Central memory CD4-positive, alpha-beta T cell (primary cell): Measurements from ENCODE around the gene HYAL4.
"Not testable (repeated sequence)": the region's sequence is repeated elsewhere in the genome, so short reads cannot be mapped to it uniquely, and the experiment has no call there.

ENCODE experiments used
- DNase-seq: peaks from one replicate; pipeline ENCODE4 v3.0.0; 2022

HYAL4 gene

DNA sequence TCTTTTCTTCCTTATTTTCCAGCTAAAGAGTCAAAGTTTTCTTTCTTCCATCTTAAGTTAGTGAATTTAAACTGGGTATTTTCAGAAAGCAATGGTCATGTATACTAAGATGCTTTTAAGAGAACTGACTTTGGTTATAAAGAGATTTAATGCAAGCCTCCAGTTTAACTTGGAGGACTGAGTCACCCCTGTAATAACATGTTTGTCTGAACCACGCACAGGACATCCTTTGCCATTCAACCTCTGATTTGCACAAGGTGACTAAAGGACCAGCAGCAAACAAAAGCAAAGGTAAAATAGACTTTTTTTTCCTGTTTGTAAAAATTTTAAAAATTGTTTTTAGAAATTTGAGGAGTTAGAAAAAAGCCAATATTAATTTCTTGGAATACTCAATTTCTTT lies 2.9 kb downstream of the HYAL4 start:
- DNase-seq: no peak

GRCh38 chr7:123849855-123850254 lies 4.9 kb downstream of the HYAL4 start:
- DNase-seq: no peak

DNA sequence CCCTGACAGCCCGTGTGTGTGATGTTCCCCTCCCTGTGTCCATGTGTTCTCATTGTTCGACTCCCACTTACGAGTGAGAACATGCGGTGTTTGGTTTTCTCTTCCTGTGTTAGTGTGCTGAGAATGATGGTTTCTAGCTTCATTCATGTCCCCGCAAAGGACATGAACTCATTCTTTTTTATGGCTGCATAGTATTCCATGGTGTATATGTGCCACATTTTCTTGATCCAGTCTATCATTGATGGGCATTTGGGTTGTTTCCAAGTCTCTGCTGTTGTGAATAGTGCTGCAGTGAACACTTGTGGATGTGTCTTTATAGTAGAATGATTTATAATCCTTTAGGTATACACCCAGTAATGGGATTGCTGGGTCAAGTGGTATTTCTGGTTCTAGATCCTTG lies 6.4 kb downstream of the HYAL4 start:
- DNase-seq: not testable (repeated sequence)

DNA sequence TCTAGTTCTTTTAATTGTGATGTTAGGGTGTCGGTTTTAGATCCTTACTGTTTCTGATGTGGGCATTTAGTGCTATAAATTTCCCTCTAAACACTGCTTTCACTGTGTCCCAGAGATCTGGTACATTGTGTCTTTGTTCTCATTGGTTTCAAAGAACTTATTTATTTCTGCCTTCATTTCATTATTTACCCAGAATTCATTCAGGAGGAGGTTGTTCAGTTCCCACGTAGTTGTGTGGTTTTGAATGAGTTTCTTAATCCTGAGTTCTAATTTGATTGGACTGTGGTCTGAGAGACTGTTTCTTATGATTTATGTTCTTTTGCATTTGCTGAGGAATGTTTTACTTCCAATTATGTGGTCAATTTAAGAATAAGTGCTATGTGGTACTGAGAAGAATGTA lies 9.3 kb downstream of the HYAL4 start:
- not testable (repeated sequence) for DNase-seq

DNA sequence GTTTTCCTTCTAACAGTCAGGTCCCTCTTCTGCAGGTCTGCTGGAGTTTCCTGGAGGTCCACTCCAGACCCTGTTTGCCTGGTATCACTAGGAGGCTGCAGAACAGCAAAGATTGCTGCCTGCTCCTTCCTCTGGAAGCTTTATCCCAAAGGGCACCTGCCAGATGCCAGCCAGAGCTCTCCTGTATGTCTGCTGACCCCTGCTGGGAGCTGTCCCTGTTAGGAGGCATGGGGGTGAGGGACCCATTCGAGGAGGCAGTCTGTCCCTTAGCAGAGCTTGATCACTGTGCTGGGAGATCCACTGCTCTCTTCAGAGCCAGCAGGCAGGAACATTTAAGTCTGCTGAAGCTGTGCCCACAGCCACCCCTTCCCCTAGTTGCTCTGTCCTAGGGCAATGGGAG lies 11.5 kb downstream of the HYAL4 start:
- DNase-seq: not testable (repeated sequence)

DNA sequence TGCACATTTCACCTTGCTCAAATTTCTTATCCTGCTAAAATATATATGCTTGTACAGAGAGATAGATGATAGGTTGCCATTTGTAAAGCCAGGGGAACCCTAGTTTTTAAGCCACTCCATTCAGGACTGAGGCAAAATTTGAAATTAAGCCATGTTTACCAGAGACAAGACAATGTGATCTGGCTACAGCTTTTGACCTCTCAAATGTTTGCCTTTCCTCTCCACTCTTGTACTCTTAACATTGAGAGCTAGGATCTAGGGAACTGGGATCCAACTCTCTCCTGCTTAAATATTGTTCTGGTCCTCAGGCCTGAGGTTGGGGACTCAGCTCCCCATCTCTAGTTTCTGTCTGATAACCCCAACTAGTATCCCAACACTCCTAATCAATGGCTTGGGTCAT lies 15.9 kb downstream of the HYAL4 start:
- DNase-seq: no peak

DNA sequence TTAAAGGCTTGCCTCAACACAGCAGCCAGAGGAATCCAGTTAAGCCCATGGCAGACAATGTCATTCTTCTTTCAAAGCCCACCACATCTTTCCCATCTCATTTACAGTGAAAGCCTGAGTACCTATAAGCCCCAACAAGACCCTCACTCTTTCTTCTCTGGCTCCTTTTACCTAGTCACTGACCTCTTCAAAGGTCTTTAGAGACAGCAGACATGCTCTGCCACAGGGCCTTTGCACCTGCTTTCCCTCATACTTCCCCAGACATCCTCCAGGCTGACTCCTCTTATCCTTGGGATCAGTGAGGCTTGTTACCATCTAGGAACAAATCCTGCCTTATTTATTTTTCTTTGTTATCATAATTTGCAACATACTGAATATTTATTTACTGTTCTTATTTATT lies 17.8 kb downstream of the HYAL4 start:
- DNase-seq: no peak

DNA sequence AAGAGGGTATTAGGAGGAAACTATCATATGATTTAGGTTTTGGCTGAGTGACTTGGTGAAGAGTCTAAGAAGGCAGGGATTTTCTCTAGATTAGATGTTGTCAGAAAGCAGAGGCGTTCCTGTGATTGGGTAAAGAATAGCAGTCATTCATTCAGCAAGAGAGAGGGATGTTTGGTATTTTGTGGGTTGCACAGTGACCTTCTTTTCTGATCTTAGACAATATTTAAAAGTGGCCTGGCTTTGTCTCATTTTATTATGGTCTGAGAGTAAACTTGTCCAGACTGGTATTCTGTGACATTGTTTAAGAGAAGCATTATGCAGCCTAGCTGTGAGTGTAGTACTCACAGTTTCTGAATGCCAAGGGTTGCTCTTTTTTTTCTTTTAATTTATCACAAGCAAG lies 18.5 kb downstream of the HYAL4 start:
- no peak for DNase-seq

DNA sequence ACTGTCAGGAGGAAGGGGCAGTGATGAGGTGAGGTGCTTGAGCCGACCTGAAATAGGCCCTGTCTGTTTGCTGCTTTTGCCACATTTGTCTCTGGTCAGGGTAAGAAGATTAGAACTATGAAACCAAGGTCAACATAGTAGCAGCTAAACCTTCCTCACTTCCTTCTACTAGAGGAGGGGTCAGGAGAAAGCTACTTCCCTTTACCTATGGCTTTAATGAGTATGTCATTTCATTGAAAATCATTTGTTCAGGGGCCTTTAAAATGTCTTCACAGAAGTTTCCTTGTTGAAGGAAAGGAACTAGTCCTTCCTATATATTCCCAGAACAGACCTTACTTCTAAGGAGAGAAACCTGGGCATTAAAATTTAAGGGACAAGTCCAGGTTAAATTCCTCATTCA lies 19.0 kb downstream of the HYAL4 start:
- no peak for DNase-seq

DNA sequence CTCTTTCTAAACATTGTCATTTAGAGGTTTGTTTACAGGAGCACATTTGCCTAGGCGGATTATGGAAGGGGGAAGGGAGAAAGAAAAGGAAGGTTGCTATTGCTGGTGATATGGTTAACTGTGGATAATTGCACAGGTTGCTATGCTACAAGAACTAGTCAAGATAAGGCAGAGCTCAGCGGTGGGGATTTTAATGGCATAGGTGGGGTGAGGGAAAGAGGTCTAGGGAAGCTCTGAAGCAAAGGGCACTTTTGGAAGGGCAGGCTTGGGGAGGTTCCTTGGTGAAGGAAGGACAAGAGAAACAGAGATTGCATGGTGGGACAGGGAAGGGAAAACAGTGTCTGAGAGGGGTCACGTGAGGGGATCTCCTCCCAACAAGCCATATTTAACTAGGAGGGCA lies 19.5 kb downstream of the HYAL4 start:
- DNase-seq: no peak

DNA sequence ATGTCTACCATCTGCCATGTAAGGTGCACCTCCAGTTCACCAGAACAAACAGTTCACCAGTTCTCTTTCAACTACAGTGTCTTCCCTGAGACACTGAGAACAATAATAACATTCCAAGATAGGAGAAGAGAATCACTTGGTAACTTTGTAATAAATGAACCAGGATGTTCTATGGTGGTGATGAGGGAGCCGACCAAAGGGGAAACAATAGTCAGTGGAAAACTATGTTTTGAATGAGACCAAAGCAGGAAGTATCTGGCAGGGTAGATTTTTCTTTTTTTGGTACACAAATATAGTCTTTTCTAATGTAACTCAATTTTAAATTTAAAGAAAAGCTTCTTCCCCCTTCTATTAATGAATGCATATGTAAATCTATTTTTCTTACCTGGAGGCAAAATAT lies 20.0 kb downstream of the HYAL4 start:
- no peak for DNase-seq

GRCh38 chr7:123865517-123866117 lies 20.6 kb downstream of the HYAL4 start:
- peak; percentile 35 for DNase-seq

GRCh38 chr7:123867225-123867624 lies 22.3 kb downstream of the HYAL4 start:
- DNase-seq: no peak

- no peak for DNase-seq
Measured at GRCh38 chr7:123871998-123872867, 27.3 kb downstream of the HYAL4 start.

DNA sequence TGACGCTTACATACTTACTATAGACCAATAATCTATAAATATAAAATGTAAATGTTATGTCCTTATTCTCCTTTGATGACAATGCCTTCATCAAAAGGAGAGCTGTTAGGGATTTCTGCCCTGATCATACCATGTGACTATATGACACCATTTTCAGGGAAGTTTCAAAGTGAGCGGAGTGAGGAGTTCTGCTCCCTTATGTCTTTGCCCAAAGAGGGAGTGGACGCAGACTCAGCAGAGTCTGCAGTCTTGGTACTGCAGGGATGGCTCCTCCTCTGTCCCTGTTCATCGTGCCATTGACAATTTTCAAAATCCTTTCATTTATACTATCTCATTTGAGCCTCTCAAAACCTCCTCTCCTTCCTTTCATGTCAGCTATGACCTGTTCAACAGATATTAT lies 27.9 kb downstream of the HYAL4 start:
- DNase-seq: no peak

DNA sequence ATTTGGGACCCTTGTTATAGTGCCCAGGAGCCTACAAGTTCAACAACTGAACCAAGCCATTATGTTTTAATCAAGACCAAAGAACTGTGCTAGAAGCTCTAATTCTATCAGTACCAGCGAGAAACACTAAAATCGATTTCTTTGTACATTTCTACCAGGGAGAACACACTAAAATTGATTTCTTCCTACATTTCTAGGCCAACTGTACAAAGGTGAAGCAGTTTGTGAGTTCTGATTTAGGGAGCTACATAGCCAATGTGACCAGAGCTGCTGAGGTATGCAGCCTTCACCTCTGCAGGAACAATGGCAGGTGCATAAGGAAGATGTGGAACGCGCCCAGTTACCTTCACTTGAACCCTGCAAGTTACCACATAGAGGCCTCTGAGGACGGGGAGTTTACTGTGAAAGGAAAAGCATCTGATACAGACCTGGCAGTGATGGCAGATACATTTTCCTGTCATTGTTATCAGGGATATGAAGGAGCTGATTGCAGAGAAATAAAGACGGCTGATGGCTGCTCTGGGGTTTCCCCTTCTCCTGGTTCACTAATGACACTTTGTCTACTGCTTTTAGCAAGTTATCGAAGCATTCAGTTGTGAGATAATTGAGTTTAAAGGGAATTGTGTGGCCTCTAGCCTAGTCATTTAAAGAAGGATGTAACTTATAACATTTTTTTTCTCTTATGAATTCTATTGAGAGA lies 31.7 kb downstream of the HYAL4 start:
- no peak for DNase-seq

- no peak for DNase-seq
Measured at GRCh38 chr7:123879628-123880027, 34.7 kb downstream of the HYAL4 start.

DNA sequence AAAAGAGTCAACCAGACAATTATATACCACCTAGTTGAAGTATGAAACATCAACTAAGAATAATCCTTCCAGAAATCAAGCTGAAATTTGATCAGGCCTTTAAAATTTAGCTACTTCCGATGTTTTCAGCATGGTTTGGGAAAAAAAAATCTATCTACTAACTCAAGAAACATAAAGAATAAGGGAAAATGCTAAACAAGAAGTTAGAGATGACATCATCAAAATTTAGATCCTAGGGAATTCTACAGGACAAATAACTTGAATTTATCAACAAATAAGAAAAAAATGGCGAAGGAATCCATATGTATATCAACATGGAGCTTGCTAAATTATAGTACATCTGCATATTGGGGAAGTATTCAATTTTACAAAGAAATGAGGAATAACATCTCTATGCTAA lies 36.3 kb downstream of the HYAL4 start:
- no peak for DNase-seq

DNA sequence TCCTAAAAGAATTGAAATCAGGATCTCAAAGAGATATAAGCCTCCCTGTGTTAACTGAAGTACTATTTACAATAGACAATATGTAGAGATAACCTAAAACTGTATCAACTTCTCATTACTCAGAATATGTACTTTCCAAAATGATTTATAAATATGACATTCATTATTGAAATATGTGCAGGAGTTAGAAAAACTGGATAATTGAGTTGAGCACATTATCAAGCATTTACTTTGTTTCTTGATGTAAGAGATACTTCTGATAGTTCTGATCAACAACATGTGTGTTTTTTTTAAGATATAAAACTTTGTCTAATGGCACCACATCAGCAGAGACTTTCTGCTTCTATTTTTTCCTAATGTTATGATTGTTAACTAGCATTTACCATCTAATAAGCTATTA lies 38.2 kb downstream of the HYAL4 start:
- no peak for DNase-seq

GRCh38 chr7:123888192-123888591 lies 43.2 kb downstream of the HYAL4 start:
- no peak for DNase-seq

DNA sequence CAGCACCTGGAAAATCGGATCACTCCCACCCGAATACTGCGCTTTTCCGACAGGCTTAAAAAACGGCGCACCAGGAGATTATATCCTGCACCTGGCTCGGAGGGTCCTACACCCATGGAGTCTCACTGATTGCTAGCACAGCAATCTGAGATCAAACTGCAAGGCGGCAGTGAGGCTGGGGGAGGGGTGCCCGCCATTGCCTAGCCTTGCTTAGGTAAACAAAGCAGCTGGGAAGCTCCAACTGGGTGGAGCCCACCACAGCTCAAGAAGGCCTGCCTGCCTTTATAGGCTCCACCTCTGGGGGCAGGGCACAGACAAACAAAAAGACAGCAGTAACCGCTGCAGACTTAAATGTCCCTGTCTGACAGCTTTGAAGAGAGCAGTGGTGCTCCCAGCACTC lies 49.8 kb downstream of the HYAL4 start:
- DNase-seq: not testable (repeated sequence)

- DNase-seq: no peak
Measured at GRCh38 chr7:123901101-123901500, 56.1 kb downstream of the HYAL4 start.

GRCh38 chr7:123905714-123906113 lies 60.7 kb downstream of the HYAL4 start:
- no peak for DNase-seq

- no peak for DNase-seq
Measured at GRCh38 chr7:123916240-123916724, 71.3 kb downstream of the HYAL4 start.
